GM18519 (cell line): ENCODE results near the gene MADD.

ENCODE experiments used
- ATAC-seq: cut with Tn5 transposase; IDR thresholded peaks from one replicate; pipeline ENCODE4 v1.9.1; 2021; ENCODE audit warnings: mild to moderate bottlenecking, moderate library complexity; ENCODE audit not compliant: unreplicated experiment, low FRiP score

Gene MADD

DNA sequence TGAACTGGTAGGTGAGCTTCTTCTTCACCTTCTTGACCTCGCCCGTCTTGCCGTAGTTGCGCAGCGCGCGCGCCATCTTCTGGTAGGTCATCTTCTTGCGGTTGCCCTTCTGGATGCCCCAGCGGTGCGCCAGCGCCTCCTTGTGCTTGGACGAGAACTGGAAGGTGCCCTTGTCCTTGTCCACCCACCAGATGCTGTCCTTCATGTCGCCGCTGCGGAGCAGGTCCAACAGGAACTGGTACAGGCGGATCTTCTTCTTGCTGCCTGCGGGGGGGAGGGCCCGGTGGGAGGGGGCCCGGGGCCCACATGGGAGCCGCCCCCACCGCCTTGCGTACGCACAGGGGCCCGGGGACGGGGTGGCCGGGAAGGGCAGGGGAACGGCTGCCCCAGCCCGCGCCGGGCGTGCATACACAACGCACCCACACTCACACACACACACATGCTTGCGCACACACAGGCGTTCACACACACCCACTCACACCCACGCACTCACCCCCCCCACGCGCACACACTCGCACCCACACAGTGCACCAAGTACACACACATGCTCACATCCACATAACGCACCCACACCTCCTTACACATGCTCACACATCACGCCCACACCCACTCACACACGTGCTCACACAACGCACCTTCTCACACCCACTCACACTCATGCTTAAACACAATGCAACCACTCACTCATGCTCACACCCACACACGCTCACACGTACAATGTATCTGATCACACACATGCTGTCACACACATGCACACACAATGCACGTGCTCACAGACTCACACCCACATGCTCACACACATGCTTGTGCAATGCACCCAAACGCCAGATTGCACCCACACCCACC is 85.6 kb downstream of the MADD start:
- ATAC-seq: no peak

DNA sequence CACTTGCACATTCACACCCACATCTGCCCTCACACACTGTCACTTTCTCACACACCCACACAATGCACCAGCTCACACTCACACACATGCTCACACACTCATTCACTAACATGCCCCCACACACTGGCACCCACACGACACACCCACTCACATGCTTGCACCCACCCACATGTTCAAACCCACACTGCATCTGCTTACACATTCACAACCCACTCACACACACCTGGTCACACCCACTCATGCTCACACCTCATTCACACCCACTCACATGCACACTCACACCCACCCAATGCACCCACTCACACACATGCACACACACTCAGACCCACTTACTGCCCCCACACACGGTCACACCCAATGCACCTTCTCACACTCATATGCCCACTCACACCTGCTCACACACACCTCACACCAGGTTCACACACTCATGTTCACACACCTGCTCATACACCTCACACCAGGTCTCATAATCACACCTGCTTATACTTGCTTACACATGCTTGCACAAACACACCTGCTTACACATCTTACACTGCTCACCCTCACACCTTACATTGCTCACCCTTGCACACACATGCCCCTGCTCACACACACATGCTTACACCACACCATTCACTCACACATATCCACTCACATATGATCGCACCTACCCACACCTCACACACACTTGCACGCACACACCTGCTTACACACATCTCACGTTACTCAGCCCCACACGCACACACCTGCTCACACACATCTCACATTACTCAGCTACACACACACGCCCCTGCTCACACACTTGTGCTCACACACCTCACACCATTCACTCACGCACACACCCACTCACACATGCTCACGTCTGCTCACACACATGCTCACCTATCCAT is 86.4 kb downstream of the MADD start:
- ATAC-seq: no peak

- no peak for ATAC-seq
These were observed 87.0 kb downstream of the MADD start for GRCh38 chr11:47356998-47357329.

GRCh38 chr11:47357985-47358730 is 88.2 kb downstream of the MADD start:
- ATAC-seq: no peak

- no peak for ATAC-seq
These were observed 88.8 kb downstream of the MADD start for GRCh38 chr11:47358731-47359051.

DNA sequence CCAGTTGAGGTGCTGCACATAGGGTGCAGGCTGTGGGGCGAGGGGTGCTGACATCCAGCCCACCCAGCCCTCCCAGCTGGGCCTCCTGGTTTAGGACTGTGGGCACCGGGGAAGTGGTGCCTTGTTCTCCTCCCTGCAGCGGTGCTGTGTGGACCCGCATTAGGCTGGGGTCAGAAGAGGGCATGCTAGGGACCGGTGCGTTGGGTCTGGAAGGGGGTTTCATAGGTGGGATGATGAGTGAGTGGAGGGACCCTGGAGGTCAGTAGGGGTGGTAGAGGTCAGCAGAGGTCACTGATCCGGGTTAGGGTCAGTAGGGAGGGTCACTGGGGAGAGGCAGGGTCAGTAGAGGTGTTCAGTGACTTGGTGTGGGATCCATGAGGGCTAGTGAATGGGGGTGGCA is 89.2 kb downstream of the MADD start:
- ATAC-seq: no peak

GRCh38 chr11:47359586-47359985 is 89.7 kb downstream of the MADD start:
- ATAC-seq: no peak

GRCh38 chr11:47360341-47360740 is 90.4 kb downstream of the MADD start:
- no peak for ATAC-seq

DNA sequence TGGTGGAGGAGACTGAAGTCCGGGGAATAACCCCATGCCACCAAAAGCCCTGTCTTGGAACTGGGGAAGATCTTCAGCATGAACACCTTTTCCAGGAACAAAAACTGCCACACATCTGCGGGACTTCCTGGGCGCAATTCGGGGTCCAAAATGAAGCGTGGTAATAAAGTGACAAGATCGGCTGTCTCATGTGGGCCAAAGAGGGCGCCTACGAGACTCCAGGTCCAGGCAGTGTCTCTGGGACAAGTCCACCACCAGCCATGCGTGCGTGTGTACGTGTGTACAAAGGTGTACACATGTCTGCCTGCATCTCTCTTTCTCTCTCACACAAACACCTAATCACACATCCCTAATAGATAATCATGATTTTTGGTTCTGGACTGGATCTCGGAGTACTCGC is 91.5 kb downstream of the MADD start:
- ATAC-seq: no peak

DNA sequence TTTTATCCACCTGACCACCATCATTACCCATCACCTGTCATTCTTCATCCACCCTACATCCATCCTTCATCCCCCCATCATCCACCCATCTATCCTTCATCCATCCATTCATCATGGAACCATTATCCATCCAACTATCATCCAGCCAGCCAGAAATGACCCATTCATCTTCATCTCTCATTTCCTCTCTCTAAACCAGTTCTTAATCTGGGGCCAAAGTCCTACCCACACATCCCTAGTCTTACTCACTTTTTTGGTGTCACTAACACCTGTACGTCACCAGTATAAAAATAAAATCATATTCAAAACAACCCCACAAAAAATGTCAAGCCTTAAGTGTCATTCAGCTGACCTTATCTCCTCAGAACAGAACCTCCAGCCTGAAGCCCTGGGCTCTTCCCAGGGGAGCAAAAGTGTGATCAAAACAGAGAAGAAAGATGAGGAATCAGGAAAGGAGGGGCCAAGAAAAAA is 96.1 kb downstream of the MADD start:
- no peak for ATAC-seq

DNA sequence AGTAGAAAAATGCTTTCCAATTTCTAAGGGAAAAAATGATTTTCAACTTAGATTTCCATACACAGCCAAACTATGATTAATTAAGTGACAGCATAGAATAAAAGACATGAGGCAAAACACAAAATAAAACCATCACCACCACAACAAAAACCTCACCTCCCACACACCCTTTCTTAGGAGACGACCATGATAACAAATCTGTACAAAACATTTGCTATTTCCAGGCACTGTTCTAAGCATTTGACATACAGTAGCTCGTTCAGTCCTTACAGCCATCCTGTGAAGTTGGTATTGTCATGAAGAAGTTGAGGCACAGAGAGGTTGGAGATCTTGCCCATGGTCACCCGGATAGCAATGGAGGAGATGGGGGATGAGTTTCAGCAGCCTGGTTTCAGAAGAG is 99.7 kb downstream of the MADD start:
- ATAC-seq: no peak

DNA sequence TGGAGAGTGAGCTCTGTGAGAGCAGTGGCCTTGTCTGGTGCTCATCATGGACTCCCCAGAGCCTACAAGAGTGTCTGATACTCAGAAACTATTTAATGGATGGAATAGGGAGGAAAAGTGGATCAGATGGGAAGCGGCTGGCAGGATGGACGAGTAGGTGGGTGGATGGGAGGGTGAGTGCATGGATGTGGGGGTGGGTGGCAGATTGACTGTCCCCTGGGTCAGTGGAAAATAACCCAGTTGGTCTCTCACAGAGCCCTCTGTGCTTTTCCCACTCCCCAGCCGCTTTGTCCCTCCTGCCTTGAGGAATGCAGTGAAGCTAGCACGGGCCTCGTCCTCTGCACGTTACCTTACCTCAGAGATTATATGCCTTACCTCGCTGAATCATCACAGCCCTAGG is 102.5 kb downstream of the MADD start:
- no peak for ATAC-seq

GRCh38 chr11:47373876-47374719 is 104.2 kb downstream of the MADD start:
- ATAC-seq: no peak

DNA sequence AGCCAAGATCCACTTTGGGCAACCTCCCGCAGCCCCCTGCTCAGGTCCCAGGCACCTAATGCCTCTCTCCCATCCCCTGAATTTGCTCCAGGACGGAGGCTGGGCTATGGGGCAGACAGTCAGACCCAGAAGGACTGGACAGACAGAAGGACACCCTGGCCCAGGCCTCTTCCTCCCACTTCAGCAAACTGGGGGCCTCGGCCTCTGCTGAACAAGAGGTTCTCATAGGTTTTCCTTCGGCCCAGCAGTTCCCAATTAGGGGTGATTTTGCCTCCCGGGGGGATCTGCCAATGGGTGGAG is 104.7 kb downstream of the MADD start:
- no peak for ATAC-seq

GRCh38 chr11:47375020-47375419 is 105.1 kb downstream of the MADD start:
- ATAC-seq: no peak

- ATAC-seq: no peak
These were observed 105.7 kb downstream of the MADD start for GRCh38 chr11:47375546-47376085.

DNA sequence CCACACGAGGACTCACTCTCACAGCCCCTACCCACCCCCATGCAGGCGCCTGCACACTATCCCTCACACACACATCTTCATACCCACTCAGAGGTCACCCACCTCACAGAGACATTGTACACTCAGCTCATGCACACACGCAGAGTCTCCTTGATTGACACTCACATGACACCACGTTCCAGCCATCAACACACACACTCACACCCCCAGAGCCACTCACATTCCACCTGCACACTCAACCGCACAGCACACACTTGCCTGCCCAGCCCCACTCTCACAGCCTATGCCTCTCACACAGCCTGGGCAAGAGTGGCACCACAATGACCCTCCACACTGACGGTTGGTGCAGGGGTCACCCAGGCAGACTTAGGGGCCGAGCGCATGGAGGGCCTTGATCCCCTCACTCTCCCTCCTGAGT is 106.2 kb downstream of the MADD start:
- ATAC-seq: no peak

DNA sequence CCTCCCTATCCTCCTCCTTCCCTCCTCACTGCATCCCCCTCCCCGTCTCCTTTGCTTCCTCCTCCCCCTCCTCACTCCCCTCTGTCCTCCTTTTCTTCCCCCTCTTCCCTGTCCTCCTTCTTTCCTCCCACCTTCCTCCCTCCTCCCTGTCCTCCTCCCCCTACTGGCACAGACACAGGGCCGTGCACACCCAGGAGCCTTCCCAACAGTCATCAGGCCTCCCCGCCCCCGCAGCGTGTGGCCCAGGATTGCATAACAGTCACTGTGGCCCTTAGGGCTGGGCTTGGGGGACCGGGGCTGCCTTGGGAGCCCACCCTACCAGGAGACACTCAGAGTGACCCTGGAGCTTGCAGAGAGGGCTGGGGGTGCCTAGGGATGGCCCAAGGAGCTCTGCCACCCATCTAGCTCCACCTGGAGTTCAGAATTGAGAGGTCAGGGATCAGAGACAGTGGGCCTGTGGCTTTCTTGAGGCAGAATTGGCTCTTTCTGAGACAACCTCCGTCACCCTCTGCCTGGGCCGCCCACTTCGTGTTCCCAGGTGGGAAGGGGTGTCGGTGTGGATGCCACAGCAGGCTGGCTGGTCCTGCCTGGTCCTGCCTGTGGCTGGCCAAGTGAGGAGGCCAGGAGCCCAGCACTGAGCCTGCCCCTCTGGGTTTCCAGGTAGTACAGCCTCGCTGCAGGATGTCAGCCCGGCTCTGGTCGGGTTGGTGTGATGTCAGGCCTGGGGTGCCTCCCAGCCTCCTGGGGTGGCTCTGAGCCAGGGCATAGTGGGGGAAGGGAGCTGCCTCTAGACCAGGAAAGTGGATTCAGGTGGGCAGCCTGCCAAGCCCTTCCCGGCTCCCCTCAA is 106.8 kb downstream of the MADD start:
- no peak for ATAC-seq

DNA sequence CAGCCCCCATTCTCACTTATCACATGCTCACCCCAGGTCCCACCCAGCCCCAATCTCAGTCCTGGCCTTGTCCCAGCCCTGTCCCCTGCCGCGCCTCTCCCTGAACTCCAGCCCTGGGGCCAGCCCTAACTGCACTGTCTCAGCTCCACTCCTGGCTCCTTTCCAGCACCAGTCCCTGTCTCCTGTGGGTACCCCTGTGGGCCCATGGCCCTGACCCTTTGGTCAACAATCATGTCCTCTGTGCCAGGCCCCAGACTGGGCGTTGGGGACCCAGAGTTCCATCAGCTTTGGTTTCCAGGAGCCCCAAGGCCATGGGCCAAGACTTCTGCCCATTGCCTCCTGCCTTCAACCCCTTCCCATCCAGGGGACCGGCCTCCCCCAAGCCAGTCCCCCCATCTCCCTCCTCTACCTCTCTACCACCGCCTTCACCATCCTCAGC is 107.7 kb downstream of the MADD start:
- ATAC-seq: no peak
